HK-2 (cell line): ENCODE data around the gene SAMD8.
A peak's percentile ranks its signal among the peaks of the same experiment; 100 is the strongest.

Source experiments
- DNase-seq: peaks from one replicate; pipeline ENCODE4 v3.0.0-alpha.2; 2018; ENCODE audit not compliant: unreplicated experiment

The SAMD8 gene

DNA sequence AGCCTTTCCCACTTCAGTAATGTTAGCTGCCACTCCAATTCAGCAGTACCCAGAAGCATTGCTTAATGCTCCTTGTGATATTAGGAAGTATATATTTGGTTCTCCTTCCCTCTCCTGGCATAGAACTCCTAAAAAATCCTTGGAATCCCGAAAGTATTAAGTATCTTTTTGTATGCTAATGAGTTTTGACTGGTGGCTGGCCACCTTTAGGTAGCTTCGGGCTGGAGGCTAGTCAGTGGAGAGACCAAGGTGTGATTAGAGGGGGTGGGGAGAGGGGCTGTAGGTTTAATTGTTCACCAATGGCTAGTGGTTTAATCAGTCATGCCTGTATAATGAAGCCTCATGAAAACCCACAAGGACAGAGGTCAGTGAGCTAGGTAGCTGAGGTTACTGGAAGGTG lies 112.1 kb downstream of the SAMD8 start:
- no peak for DNase-seq

DNA sequence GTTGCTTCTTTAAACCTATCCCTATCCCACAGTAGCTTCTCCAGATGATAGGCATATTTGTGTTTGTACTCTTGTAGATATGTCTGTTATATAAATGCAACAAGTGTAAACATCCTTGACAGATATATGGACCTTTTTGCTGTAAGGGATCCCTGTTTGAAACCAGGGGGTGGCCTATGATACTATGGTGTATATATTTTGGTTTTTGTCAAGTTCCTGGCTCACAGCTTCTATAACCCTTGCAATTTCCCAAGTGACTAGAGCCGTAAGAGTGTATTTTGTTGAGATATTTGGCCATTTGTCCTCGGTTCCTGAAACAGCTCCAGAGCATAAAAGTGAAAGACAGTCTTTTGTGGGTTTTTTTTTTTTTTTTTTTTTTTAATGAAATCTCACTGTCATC lies 114.6 kb downstream of the SAMD8 start:
- DNase-seq, result no peak

DNA sequence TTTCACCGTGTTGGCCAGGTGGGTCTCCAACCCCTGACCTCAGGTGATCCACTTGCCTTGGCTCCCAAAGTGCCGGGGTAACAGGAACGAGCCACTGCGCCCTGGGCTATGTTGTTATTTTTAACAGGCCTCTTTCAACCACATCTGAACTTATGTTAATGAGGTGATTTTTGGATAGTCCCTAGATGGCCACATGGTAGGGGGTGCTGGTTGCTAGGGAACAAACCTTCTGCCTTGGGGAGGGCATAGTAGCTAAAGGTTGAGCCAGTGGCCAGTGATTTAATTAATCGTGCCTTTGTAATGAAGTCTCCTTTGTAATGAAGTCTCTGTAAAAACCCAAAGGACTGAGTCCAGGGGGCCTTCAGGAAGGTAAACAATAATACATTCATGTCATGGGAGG lies 115.2 kb downstream of the SAMD8 start:
- no peak for DNase-seq

DNA sequence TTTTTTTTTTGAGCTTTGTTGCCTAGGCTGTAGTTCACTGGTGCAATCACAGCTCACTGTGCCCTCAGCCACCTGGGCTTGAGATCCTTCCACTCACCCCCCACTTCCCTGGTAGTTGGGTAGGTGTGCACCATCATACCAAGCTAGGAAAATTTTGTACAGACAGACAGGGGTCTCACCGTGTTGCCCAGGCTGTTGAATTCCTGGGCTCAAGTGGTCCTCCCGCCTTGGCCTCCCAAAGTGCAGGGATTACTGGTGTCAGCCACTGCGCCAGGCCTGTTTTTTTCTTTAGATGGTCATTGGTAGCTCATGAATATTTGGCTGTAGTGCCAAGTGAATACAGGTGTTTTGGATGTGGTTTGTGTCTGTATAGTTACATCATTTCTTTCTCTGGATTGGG lies 116.8 kb downstream of the SAMD8 start:
- DNase-seq, result no peak

DNA sequence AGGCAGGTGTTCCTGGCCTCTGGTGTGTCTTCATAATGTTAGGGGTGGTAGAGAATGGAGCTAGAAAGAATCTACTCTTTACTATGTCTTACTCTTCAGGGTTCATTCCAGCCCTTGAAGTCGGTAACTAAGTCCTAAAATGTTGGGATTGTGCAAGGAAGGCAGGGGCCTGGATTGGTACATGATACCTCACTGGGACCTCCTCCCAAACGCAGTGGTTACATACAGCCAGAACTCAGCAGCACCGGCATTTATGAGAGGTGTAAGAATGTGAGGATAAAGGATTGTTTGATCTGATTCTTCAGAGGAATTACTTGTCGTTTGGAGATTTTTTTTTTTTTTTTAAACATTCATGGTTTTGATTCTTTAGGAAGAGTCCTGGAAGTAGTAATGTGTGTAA lies 117.4 kb downstream of the SAMD8 start:
- DNase-seq, result no peak

DNA sequence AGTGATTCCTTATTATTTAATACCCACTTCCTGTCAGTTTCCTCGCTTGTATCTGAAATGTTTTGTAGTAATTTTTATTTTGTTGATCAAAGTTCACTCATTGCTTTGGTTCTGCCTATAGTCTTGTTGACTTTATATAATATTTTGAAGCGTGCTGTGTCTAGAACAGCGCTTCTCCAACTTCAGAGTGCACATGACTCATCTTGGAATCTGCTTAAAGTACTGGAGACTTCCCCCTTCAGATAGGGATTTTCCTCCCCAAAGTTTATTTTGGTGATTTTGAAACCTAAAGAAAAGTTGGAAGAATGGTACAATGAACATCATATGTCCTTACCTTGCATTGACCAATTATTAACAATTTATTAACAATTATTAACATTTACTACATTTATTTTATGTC lies 118.5 kb downstream of the SAMD8 start:
- no peak for DNase-seq

DNA sequence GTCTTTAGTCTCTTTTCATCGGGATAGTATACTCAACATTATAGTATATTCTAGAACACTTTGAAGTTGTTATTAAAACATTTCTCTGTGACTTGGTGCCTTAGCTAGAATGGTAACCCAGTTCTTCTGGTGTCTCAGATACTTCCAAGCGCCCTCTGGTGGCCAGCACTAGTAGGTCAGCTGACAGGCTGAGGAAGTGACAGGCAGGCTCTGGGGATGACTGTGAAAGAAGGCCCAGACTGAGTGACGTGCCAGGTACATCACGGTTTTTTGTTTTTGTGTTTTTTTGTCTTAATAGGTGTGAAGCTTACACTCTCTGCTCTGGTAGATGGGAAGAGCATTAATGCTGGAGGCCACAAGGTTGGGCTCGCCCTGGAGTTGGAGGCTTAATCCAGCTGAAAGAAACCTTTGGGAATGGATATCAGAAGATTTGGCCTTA lies 119.2 kb downstream of the SAMD8 start:
- peak; percentile 89 for DNase-seq
